Muscle of leg (tissue), 11 donors: ENCODE measurements around the gene ATAD1. TPM values are rescaled to one million over a fixed set of nuclear protein-coding genes. Genes with fewer than 3 reads are reported as not detected.

Source experiments
- DNase-seq: peaks from one replicate; pipeline ENCODE4 v3.0.0; 2013
- H3K27ac ChIP-seq: one replicate; pipeline ENCODE4 v1.5.1; 2013; ENCODE audit warnings: mild to moderate bottlenecking, low read length, control low read depth
- H3K27me3 ChIP-seq: one replicate; pipeline ENCODE4 v1.6.1; 2013; ENCODE audit warnings: low read length; ENCODE audit not compliant: control insufficient read depth, insufficient read depth
- H3K36me3 ChIP-seq: one replicate; pipeline ENCODE4 v1.6.1; 2013; ENCODE audit warnings: low read length; ENCODE audit not compliant: control insufficient read depth, insufficient read depth
- H3K4me1 ChIP-seq: one replicate; pipeline ENCODE4 v1.6.1; 2013; ENCODE audit warnings: low read length; ENCODE audit not compliant: control insufficient read depth, insufficient read depth
- H3K4me3 ChIP-seq: one replicate; pipeline ENCODE4 v1.5.1; 2013; ENCODE audit warnings: low read length, control low read depth
- H3K9me3 ChIP-seq: replicated peaks from 2 replicates; pipeline ENCODE4 v1.6.1; 2013; ENCODE audit warnings: low read depth, low read length; ENCODE audit not compliant: control insufficient read depth
- WGBS: methylation state at CpG from one replicate; pipeline ENCODE4 v1.1.5; 2013; ENCODE audit warnings: missing lambda C conversion rate; ENCODE audit not compliant: insufficient coverage; 5-methylcytosine and 5-hydroxymethylcytosine counted together
- polyA plus RNA-seq, 8 donors: library from polyadenylated mRNA; unstranded; fragments of 120-200 nt; gene quantifications; one replicate each; pipeline versions ENCODE4 v1.2.1 to v1.2.3, GENCODE V29; 2013; ENCODE audit warnings: inconsistent platforms in 1 of 8, low replicate concordance in 1 of 8; ENCODE audit not compliant: insufficient read length in 8 of 8, insufficient read depth in 1 of 8
- total RNA-seq: library from RNA; stranded (reverse); fragments of 120-200 nt; gene quantifications from one replicate; pipeline ENCODE4 v1.2.4, GENCODE V29; 2013

ATAD1 gene
- total and polyA plus RNA-seq, 9 donors = 23.1 to 28.1 (median 26.6) TPM

DNA sequence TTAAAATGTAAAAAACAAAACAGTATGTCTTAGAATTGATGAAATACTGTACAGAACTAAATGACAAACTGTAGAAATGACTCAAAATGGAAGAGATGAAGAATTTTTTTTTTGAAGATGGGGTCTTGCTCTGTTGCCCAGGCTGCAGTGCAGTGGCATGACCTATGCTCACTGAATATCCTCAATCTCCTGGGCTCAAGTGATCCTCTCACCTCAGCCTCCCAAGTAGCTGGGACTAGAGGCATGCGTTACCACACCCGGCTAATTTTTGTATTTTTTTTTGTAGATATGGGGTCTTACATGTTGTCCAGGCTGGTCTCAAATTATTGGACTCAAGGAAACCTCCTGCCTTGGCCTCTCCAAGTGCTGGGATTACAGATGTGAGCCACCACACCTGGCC, 36.5 kb downstream of the ATAD1 start:
- peaks cover 7% of the 10 kb centered on the region for H3K36me3 ChIP-seq
- DNase-seq = no peak
- WGBS = no CpG with 5 or more reads among the region's 2 CpGs
- H3K4me1 ChIP-seq = no peaks in the 10 kb centered on the region
- H3K9me3 ChIP-seq = no peaks in the 10 kb centered on the region
- no peaks in the 10 kb centered on the region for H3K27me3 ChIP-seq
- no peak overlapping the region for H3K27ac ChIP-seq
- H3K4me3 ChIP-seq = no peak overlapping the region

DNA sequence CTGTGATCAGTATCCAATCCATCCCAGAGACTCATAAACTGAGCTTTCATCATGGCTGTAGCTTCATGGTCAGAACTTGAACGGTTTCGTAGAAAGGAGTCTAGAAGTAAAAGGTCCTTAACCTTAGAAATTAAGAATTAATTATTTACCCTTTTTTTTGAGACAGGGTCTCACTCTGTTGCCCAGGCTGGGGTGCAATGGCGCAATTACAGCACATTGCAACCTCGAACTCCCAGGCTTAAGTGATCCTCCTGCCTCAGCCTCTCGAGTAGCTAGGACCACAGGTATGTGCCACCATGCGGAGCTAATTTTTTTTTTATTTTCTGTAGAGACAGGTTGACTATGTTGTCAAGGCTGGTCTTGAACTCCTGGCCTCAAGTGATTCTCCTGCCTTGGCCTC, 41.7 kb downstream of the ATAD1 start:
- 90% methylated on average over 2 of the region's 6 CpGs for WGBS
- DNase-seq = no peak
- Histone ChIP-seq H3K27ac (no peak overlapping the region), H3K4me1 (no peaks in the 10 kb centered on the region), H3K36me3 (peaks cover 4% of the 10 kb centered on the region), H3K9me3 (no peaks in the 10 kb centered on the region), H3K27me3 (no peaks in the 10 kb centered on the region), H3K4me3 (no peak overlapping the region)

DNA sequence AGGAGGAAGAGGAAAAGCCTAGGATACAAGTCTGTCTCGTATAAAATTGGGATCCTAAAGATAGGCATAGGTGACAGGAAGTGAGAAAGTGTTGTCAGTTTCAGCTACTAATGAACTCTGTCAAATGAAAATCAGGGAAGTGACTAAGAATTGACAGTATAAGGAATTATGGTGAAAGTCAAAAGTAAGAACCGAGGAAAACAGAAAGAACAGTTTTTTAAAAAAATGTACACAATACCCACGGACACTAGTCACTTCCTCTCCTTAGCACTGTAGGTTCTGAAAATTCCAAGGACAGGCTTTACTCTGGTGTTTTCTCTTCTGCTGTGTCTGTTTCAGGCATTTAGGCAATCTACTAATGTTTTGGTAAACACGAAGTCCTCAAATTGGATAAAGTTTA, 42.3 kb downstream of the ATAD1 start:
- H3K36me3 ChIP-seq = peaks cover 4% of the 10 kb centered on the region
- H3K27ac ChIP-seq = no peak overlapping the region
- no peaks in the 10 kb centered on the region for H3K9me3 ChIP-seq
- no peaks in the 10 kb centered on the region for H3K4me1 ChIP-seq
- no peaks in the 10 kb centered on the region for H3K27me3 ChIP-seq
- no peak overlapping the region for H3K4me3 ChIP-seq
- WGBS = 67% methylated on average over 1 of the region's 4 CpGs
- DNase-seq = no peak

DNA sequence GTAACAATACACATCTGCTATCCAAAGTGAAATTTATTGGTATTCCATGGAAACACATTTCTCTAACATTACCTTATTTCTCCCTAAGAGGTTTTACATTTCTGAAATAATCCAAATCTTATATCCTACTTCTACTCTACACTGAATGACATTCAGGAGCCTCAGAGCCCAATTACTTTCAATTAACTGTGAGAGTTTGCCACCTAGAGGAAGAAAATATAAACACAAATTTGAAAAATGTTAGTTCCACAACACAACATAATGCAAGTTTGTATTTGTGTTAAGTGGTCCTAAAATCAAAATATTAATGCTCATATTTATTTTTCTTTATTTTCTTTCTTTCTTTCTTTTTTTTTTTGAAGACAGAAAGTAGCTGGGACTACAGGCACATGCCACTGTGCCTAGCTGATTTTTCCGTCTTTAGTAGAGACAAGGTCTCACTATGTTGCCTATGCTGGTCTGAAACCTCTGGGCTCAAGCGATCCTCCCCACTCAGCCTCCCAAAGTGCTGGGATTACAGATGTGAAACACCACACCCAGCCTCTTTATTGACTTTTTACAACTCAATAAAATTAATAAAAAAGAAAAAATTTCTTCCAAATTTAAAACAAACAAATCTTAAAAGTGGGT, 46.0 kb downstream of the ATAD1 start:
- no peaks in the 10 kb centered on the region for H3K9me3 ChIP-seq
- DNase-seq = peak; percentile 30
- H3K4me1 ChIP-seq = no peaks in the 10 kb centered on the region
- H3K36me3 ChIP-seq = peaks cover 13% of the 10 kb centered on the region
- H3K27me3 ChIP-seq = no peaks in the 10 kb centered on the region
- H3K27ac ChIP-seq = no peak overlapping the region
- WGBS = no CpG with 5 or more reads among the region's 2 CpGs
- no peak overlapping the region for H3K4me3 ChIP-seq

DNA sequence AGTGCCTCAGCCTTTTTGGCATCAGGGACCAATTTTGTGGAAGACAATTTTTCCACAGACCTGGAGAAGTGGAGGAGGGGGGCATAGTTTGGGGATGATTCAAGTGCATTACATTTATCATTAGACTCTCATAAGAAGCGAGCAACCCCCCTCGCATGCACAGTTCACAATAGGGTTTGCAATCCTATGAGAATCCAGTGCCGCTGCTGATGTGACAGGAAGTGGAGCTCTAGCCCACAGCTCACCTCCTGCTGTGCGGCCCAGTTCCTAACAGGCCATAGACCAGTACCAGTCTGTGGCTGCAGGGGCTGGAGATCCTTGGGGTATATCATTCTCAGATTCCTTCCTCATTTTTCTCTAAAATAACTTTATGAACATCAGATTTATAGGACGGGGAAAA, 50.8 kb downstream of the ATAD1 start:
- no peaks in the 10 kb centered on the region for H3K4me1 ChIP-seq
- peaks cover 15% of the 10 kb centered on the region for H3K36me3 ChIP-seq
- no peaks in the 10 kb centered on the region for H3K9me3 ChIP-seq
- H3K4me3 ChIP-seq = no peak overlapping the region
- no CpG with 5 or more reads among the region's 5 CpGs for WGBS
- DNase-seq = no peak
- H3K27ac ChIP-seq = no peak overlapping the region
- no peaks in the 10 kb centered on the region for H3K27me3 ChIP-seq

DNA sequence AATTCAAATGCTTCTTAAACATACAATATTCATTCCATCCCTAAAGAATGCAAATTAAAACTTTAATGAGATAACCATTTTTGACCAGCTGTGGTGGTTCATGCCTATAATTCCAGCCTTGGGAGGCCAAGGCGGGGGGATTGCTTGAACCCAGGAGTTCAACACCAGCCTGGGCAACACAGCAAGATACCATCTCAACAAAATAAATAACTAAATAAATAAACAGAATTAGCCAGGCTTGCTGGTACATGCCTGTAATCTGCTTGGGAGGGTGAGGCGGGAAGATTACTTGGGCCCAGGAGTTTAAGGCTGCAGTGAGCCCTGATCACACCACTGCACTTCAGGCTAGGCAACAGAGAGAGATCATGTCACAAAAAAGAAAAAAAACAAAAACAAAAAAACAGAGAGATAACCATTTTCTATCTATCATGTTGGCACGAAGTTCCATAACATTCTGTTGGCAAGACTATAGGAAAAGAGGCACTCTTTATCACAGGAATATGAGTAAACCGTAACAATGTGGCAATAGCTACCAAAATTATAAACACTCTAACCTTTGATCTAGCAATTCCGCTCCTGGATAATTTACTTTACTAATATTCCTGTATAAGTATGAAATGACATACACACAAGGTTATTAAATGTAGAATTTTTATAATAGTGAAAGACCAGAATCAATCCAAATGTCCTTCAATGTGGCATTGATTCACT, 52.2 kb downstream of the ATAD1 start:
- Histone ChIP-seq H3K4me3 (no peak overlapping the region), H3K36me3 (peaks cover 15% of the 10 kb centered on the region), H3K4me1 (no peaks in the 10 kb centered on the region), H3K27ac (no peak overlapping the region), H3K9me3 (no peaks in the 10 kb centered on the region), H3K27me3 (no peaks in the 10 kb centered on the region)
- no CpG with 5 or more reads among the region's 5 CpGs for WGBS
- no peak for DNase-seq

DNA sequence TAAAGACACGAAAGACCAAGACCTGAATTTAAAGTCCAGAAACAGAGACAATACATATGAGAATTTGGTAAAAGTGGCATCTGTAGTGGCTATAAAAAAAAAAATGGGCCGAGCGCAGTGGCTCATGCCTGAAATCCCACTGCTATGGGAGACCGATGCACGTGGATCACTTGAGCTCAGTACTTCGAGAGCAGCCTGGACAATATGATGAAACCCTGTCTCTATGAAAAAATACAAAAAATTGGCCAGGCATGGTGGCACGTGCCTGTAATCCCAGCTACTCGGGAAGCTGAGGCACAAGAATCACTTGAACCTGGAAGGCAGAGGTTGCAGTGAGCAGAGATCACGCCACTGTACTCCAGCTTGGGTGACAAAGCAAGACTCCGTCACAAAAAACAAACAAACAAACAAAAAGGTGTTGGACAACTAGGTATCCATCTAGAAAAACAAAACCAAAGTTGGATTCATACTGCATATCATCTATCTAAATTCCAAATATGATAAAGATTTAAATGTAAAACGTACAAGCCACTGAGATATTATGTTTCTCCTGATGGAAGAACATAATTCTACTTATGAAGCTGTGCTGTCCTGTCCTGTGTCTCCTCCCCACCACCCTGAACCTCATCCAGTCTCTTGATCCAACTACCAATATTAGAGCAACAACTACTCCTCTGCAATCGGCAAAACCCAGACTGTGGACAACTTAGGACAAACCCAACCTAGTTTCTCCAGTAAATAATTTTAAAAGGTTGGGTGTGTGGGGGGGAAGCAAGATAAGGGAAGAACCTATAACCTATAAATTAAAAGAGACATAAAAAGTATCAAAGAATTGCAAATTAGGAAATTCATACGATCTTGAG, 53.7 kb downstream of the ATAD1 start:
- Histone ChIP-seq H3K9me3 (no peaks in the 10 kb centered on the region), H3K36me3 (peaks cover 12% of the 10 kb centered on the region)
- 89% methylated on average over 7 of the region's 13 CpGs for WGBS

DNA sequence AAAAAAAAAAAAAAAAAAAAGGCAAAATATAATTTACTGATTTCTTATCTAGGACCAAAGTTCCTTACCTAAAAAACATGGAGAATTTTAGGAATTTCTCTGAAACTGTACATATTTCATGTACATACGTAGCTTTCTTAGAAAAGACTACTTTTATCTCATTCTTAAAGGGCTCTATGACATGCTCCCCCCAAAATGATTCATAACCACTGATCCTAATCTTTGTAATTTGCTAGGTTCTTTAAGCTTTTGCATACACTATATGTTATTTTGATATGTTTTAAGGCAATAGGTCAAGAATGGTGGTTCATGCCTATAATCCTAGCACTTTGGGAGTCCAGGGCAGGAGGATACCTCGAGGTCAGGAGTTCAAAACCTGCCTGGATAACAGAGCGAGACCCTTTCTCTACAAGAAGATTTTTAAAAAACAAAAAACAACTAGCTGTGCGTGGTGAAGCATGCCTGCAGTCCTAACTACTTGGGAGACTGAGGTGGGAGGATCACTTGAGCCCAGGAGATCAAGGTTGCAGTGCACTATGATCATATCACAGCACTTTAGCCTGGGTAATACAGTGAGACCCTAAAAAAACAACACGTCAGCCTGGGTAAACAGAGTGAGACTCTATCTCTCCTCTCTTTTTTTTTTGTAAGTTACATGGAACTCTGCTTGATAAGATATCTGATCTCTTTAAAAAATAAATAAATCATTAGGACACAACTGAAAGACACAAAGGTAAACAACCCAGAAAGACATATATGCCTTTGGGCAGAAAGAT, 54.8 kb downstream of the ATAD1 start:
- Histone ChIP-seq H3K36me3 (peaks cover 10% of the 10 kb centered on the region), H3K4me3 (no peak overlapping the region), H3K27me3 (no peaks in the 10 kb centered on the region), H3K9me3 (no peaks in the 10 kb centered on the region), H3K4me1 (no peaks in the 10 kb centered on the region), H3K27ac (no peak overlapping the region)
- 100% methylated on average over 1 of the region's 5 CpGs for WGBS
- DNase-seq = no peak

More for the DNA sequence above, 53.7 kb downstream of the ATAD1 start:
- Histone ChIP-seq H3K4me3 (no peak overlapping the region), H3K4me1 (no peaks in the 10 kb centered on the region), H3K27me3 (no peaks in the 10 kb centered on the region), H3K27ac (no peak overlapping the region)
- no peak for DNase-seq

DNA sequence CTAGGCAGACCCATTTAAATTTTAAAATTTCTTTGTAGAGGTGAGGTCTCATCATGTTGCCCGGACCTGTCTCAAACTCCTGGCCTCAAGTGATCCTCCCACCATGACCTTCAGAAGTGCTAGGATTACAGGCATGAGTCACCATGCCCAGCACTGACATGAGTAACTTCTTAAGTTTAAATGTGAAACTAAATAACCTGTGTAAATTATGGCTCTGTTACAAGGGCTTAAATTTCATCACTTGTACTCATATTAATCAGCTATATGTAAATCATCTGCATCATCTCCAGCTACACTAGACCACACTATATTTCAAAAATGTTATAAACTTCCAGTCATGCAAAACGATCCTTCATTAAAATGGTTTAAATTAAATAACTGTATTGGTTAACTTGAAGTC, 56.1 kb downstream of the ATAD1 start:
- H3K4me1 ChIP-seq = no peaks in the 10 kb centered on the region
- DNase-seq = no peak
- H3K27ac ChIP-seq = no peak overlapping the region
- no peaks in the 10 kb centered on the region for H3K9me3 ChIP-seq
- WGBS = no CpG with 5 or more reads among the region's 2 CpGs
- H3K27me3 ChIP-seq = no peaks in the 10 kb centered on the region
- H3K36me3 ChIP-seq = peaks cover 6% of the 10 kb centered on the region
- no peak overlapping the region for H3K4me3 ChIP-seq
